Activated naive CD4-positive, alpha-beta T cell treated with anti-CD3 and anti-CD28 coated beads, Interleukin-2, amount 50 U/mL, for 24 hours (primary cell): Measurements from ENCODE around the gene VEGFD.

Source experiments
- H3K27ac Mint-ChIP-seq: one replicate; pipeline ENCODE4 v1.8.0; 2021; ENCODE audit warnings: mild to moderate bottlenecking, mixed read lengths
- H3K27me3 Mint-ChIP-seq: one replicate; pipeline ENCODE4 v1.8.0; 2021; ENCODE audit warnings: mixed read lengths
- H3K36me3 Mint-ChIP-seq: one replicate; pipeline ENCODE4 v1.8.0; 2021; ENCODE audit warnings: mixed read lengths
- H3K4me1 Mint-ChIP-seq: one replicate; pipeline ENCODE4 v1.8.0; 2021; ENCODE audit warnings: mixed read lengths
- H3K4me3 Mint-ChIP-seq: one replicate; pipeline ENCODE4 v1.8.0; 2021; ENCODE audit warnings: mild to moderate bottlenecking, mixed read lengths
- H3K9me3 Mint-ChIP-seq: one replicate; pipeline ENCODE4 v1.8.0; 2021; ENCODE audit warnings: mixed read lengths

Gene VEGFD

GRCh38 chrX:15391850-15392249 is 7.6 kb upstream of the VEGFD start:
- Mint-ChIP-seq H3K36me3 (no peaks in the 10 kb centered on the region), H3K27ac (no peak overlapping the region), H3K27me3 (peaks cover 1% of the 10 kb centered on the region), H3K9me3 (no peaks in the 10 kb centered on the region), H3K4me3 (no peak overlapping the region), H3K4me1 (no peaks in the 10 kb centered on the region)

DNA sequence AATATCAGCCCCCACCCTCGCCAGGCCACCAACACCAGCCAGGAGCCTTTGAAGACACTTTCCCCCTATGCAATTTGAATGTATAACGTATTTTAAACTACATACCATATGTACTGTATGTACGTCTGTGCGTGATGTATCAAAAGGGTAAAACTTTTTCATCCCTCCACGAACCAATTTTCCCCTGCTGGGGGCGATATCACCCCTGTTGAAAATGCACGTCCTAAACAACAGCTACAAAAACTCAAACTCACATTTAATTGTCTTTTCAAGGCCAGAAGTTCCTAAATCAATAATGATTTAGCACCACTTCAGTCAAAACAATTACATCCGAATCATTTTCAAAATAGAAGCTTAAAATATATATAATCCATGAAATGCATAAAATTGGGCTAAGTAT is 1.4 kb downstream of the VEGFD start:
- Mint-ChIP-seq H3K27me3 (peaks cover 4% of the 10 kb centered on the region), H3K9me3 (no peaks in the 10 kb centered on the region), H3K36me3 (no peaks in the 10 kb centered on the region), H3K4me1 (no peaks in the 10 kb centered on the region), H3K27ac (no peak overlapping the region), H3K4me3 (no peak overlapping the region)

DNA sequence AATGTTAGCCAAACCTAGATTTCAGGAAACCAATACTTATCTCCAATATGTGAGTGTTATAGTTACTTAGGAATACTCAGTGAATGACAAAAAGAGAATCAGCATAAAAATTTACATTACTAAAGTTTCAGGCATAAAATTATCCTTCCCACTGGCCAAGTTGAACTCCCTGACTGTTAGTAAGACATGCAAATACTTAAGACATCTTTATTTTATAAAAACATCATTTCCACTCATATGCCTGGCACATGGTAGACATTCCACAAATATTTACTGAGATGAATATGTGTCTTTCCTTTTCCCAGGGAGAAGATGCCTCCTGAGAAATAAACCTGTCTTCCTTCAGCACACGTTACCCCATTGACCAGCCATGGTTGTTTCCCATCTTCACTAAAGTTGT is 7.3 kb downstream of the VEGFD start:
- Mint-ChIP-seq H3K27me3 (no peaks in the 10 kb centered on the region), H3K9me3 (no peaks in the 10 kb centered on the region), H3K27ac (no peak overlapping the region), H3K36me3 (no peaks in the 10 kb centered on the region), H3K4me3 (no peak overlapping the region), H3K4me1 (no peaks in the 10 kb centered on the region)

DNA sequence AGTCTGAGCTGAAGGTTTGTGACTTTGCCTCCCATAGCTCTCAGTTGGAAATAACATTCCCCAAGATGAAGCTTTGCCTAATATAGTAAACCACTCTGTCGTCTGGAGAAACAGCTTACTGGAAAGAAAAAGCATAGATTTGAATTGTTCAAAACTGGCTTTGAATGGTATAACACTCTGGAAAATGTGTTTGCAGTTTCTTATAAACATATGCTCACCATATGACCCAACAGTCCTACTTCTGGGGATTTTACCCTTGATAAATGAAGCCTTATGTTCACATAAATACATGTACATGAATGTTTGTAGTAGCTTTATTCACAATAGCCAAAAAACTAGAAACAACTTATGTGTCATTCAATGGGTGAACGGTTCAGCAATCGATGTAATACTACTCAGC is 10.2 kb downstream of the VEGFD start:
- Mint-ChIP-seq H3K9me3 (no peaks in the 10 kb centered on the region), H3K27me3 (no peaks in the 10 kb centered on the region), H3K4me1 (no peaks in the 10 kb centered on the region)

GRCh38 chrX:15366506-15367352 is 17.5 kb downstream of the VEGFD start:
- H3K36me3 Mint-ChIP-seq: no peaks in the 10 kb centered on the region
- no peak overlapping the region for H3K4me3 Mint-ChIP-seq
- peaks cover 12% of the 10 kb centered on the region for H3K27me3 Mint-ChIP-seq
- H3K27ac Mint-ChIP-seq: no peak overlapping the region
- H3K4me1 Mint-ChIP-seq: no peaks in the 10 kb centered on the region
- no peaks in the 10 kb centered on the region for H3K9me3 Mint-ChIP-seq

More for the DNA sequence above, 10.2 kb downstream of the VEGFD start:
- H3K27ac Mint-ChIP-seq: no peak overlapping the region
- H3K36me3 Mint-ChIP-seq: no peaks in the 10 kb centered on the region
- H3K4me3 Mint-ChIP-seq: no peak overlapping the region

DNA sequence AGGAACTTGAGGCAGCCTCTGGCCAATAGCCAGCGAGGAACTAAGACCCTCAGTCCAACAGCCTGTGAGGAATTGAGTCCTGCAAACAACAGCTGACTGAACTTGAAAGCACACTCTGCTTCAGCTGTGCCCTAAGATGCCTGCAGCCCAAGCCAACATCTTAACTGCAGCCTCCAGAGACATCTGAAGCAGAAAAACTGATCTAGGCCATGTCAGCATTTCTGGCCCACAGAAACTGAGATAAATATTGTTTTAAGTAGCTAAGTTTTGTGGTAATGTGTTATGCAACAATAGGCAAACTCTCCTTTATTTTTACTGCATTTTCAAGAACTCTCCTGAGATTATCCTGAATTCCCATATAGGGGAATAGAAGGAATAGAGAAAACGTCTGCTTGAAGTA is 24.5 kb downstream of the VEGFD start:
- no peak overlapping the region for H3K27ac Mint-ChIP-seq
- no peaks in the 10 kb centered on the region for H3K27me3 Mint-ChIP-seq
- peaks cover 4% of the 10 kb centered on the region for H3K9me3 Mint-ChIP-seq
- H3K36me3 Mint-ChIP-seq: no peaks in the 10 kb centered on the region
- H3K4me3 Mint-ChIP-seq: no peak overlapping the region
- no peaks in the 10 kb centered on the region for H3K4me1 Mint-ChIP-seq

GRCh38 chrX:15358533-15358932 is 25.7 kb downstream of the VEGFD start:
- Mint-ChIP-seq H3K9me3 (peaks cover 4% of the 10 kb centered on the region), H3K4me1 (no peaks in the 10 kb centered on the region), H3K4me3 (no peak overlapping the region), H3K36me3 (no peaks in the 10 kb centered on the region), H3K27ac (no peak overlapping the region), H3K27me3 (no peaks in the 10 kb centered on the region)

DNA sequence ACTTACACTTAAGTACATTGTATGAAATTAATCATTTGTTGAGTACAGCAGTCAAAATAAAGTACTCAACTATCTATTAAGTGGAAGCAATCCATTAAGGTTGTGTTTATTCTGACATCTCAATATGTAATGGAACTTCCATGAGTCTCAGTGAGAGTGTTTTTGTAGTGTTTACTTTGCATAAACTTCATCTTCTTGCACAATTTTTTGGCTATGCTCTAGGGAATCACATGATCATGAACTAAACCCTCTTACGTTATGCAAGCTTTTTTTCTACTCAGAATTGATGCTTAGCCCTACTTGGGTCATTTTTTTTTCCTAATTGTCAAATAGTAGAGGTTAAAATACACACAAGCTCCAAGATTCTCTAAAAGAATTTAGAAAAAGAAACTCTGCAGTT is 27.8 kb downstream of the VEGFD start:
- Mint-ChIP-seq H3K27ac (no peak overlapping the region), H3K36me3 (no peaks in the 10 kb centered on the region), H3K9me3 (peaks cover 4% of the 10 kb centered on the region), H3K4me1 (no peaks in the 10 kb centered on the region), H3K27me3 (no peaks in the 10 kb centered on the region), H3K4me3 (no peak overlapping the region)

GRCh38 chrX:15350329-15350996 is 33.8 kb downstream of the VEGFD start:
- Mint-ChIP-seq H3K27ac (no peak overlapping the region), H3K27me3 (no peaks in the 10 kb centered on the region), H3K4me3 (no peak overlapping the region), H3K4me1 (no peaks in the 10 kb centered on the region), H3K36me3 (no peaks in the 10 kb centered on the region), H3K9me3 (no peaks in the 10 kb centered on the region)

GRCh38 chrX:15349046-15349445 is 35.2 kb downstream of the VEGFD start:
- no peak overlapping the region for H3K4me3 Mint-ChIP-seq
- H3K9me3 Mint-ChIP-seq: no peaks in the 10 kb centered on the region
- H3K27me3 Mint-ChIP-seq: no peaks in the 10 kb centered on the region
- H3K4me1 Mint-ChIP-seq: no peaks in the 10 kb centered on the region
- H3K36me3 Mint-ChIP-seq: no peaks in the 10 kb centered on the region
- H3K27ac Mint-ChIP-seq: no peak overlapping the region

- H3K27me3 Mint-ChIP-seq: peaks cover 3% of the 10 kb centered on the region
- H3K36me3 Mint-ChIP-seq: no peaks in the 10 kb centered on the region
- H3K27ac Mint-ChIP-seq: no peak overlapping the region
- H3K9me3 Mint-ChIP-seq: no peaks in the 10 kb centered on the region
- H3K4me3 Mint-ChIP-seq: no peak overlapping the region
- no peaks in the 10 kb centered on the region for H3K4me1 Mint-ChIP-seq
Observed at GRCh38 chrX:15345976-15346375, 38.2 kb downstream of the VEGFD start.

GRCh38 chrX:15344106-15344505 is 40.1 kb downstream of the VEGFD start:
- H3K4me3 Mint-ChIP-seq: no peak overlapping the region
- no peaks in the 10 kb centered on the region for H3K9me3 Mint-ChIP-seq
- no peaks in the 10 kb centered on the region for H3K36me3 Mint-ChIP-seq
- no peak overlapping the region for H3K27ac Mint-ChIP-seq
- H3K4me1 Mint-ChIP-seq: no peaks in the 10 kb centered on the region
- H3K27me3 Mint-ChIP-seq: peaks cover 3% of the 10 kb centered on the region

DNA sequence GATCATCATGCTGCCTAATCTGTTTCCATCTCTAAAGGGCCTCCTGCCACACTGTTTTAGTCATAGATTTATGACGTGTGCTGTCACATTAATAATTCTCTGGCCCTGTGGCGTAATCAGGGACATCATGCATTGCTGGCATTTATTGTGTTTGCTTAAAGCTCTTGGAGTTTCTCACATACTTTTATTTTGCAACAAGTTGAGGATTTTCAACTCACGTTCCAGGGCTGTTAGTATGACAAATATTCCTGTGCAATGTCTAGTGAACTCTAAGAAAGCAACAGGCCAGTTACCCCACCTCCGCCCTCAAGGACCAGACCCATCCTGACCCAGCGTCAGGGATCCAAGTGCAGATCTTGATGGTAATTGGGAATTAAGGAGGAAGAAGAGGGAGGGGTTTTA is 41.1 kb downstream of the VEGFD start:
- no peaks in the 10 kb centered on the region for H3K4me1 Mint-ChIP-seq
- peaks cover 3% of the 10 kb centered on the region for H3K27me3 Mint-ChIP-seq
- H3K36me3 Mint-ChIP-seq: no peaks in the 10 kb centered on the region
- H3K9me3 Mint-ChIP-seq: no peaks in the 10 kb centered on the region
- H3K4me3 Mint-ChIP-seq: no peak overlapping the region
- H3K27ac Mint-ChIP-seq: no peak overlapping the region

- no peak overlapping the region for H3K4me3 Mint-ChIP-seq
- H3K36me3 Mint-ChIP-seq: no peaks in the 10 kb centered on the region
- no peak overlapping the region for H3K27ac Mint-ChIP-seq
- peaks cover 5% of the 10 kb centered on the region for H3K4me1 Mint-ChIP-seq
- H3K27me3 Mint-ChIP-seq: peaks cover 7% of the 10 kb centered on the region
- H3K9me3 Mint-ChIP-seq: no peaks in the 10 kb centered on the region
Observed at GRCh38 chrX:15340867-15341266, 43.3 kb downstream of the VEGFD start.

DNA sequence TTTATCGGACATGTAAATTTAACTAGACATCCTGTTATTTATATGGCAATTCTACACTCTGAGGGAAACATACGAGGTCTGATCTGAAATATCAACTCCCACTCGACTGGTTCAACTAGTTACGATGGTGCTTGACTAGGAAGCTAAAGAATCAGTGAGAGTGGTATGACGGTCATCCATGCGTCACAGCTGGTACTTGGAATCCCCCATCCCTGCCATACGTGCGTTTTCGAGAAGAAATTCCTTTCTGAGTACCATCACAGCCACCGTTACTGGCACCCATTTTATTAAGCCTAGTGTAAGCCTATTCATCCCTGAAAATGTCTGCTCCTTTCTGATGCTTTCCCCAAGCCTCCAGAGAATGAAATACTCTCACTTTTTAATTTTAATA is 48.2 kb downstream of the VEGFD start:
- Mint-ChIP-seq H3K36me3 (no peaks in the 10 kb centered on the region), H3K27me3 (peaks cover 4% of the 10 kb centered on the region), H3K4me3 (peak overlapping the region; percentile 93), H3K4me1 (peaks cover 16% of the 10 kb centered on the region), H3K27ac (peak overlapping the region; percentile 46), H3K9me3 (no peaks in the 10 kb centered on the region)

DNA sequence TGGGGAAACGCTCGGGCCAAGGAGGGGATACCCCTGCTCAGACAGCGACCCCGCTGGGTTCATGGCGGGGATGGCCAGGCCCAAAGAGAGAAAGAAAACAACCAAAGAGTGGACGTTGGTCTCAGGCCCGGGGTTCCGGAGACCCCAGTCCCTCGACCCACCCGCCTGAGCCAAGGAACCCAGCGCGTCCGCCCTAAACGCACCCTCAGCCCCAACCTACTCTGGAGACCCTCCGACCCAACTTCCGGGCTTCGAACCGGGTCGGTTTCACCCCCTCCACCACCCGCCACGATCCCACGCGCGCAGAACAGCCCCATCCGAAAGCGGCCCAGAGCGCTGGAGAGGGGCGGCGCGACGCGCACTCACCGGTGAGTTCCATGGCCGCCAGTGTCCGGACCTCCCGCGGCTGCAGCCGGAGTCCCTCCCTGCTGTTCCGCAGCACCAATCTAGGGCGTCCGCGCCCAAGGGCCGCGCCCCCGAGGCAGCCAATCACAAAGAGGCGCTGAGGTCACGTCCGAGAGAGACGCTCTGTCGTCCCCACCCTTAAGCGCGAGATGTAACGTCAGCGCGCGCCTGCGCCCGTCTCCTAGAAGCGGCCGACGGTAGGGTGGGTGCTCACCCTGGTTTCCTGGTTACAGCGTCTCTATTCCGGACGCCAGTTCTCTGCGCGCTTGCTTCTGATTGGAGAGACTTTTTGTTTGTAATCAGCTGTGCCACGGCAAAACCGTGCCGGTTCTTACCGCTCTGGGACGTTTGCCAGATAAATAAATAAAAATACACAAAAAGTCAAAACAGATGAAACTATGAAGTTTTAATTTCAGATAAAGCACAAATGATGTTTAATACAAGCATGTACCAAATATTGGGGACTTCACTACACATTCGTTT is 48.8 kb downstream of the VEGFD start, which contains the start of gene PIGA:
Gene PIGA, minus strand, starts transcription at position 389 of the 888 bp plus-strand sequence. CDS start 3,593 bp downstream, outside the sequence.
- peaks cover 4% of the 10 kb centered on the region for H3K27me3 Mint-ChIP-seq
- peak within 1 kb of the TSS; percentile 79 for H3K27ac Mint-ChIP-seq
- H3K4me3 Mint-ChIP-seq: peak within 1 kb of the TSS; percentile 93
- peaks cover 16% of the 10 kb centered on the region for H3K4me1 Mint-ChIP-seq
- no peaks in the 10 kb centered on the region for H3K9me3 Mint-ChIP-seq
- no peaks in the 10 kb centered on the region for H3K36me3 Mint-ChIP-seq
